DOHH2 (cell line): ENCODE measurements around the gene RHBDF2.

Experiments
- CTCF ChIP-seq: fragments of 200-600 bp; sonication (generic); IDR thresholded peaks from one replicate; pipeline ENCODE4 v1.5.1; 2014; ENCODE audit warnings: antibody characterized with exemption, mild to moderate bottlenecking, low read depth, low read length; ENCODE audit not compliant: poor library complexity, severe bottlenecking
- EZH2phosphoT487 ChIP-seq: fragments of 200-600 bp; sonication (generic); IDR thresholded peaks from 2 replicates; pipeline ENCODE4 v1.6.1; 2017; ENCODE audit warnings: borderline replicate concordance, mild to moderate bottlenecking, antibody characterized with exemption, low read length, moderate library complexity, mixed read lengths

- no peak for TF ChIP-seq CTCF
- no peak for TF ChIP-seq EZH2phosphoT487
Measured at GRCh38 chr17:76437467-76438402, 63.5 kb downstream of the RHBDF2 start.
